ENCODE measurements around the gene PDE2A.
A peak's percentile ranks its signal among the peaks of the same experiment; 100 is the strongest.

Gene PDE2A

DNA sequence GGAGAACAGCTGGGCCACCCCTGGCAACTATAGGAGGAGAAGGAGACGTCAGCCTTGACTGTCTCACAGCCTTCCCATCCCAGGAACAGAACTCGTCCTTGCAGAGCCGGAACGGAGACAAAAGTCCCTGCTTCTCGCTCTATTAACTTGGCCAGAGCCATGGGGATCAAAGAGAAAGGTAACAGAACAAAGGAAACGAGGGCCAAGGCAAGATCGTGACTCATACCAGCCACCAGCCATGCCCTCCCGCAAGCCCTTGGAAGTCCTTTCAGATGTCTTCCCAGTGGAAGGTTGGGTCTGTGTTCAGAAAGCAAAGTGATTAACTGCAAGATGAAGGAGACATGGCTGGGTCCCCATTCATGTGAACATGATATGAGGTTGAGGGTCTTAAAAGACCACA, 64.7 kb downstream of the PDE2A start:
- no peak for DNase-seq (ENCODE audit: low read depth)
- H3K4me3 ChIP-seq (replicated peaks; ENCODE audit: low read depth, low read length) = no peak overlapping the region
- TF ChIP-seq, protein P1, sequence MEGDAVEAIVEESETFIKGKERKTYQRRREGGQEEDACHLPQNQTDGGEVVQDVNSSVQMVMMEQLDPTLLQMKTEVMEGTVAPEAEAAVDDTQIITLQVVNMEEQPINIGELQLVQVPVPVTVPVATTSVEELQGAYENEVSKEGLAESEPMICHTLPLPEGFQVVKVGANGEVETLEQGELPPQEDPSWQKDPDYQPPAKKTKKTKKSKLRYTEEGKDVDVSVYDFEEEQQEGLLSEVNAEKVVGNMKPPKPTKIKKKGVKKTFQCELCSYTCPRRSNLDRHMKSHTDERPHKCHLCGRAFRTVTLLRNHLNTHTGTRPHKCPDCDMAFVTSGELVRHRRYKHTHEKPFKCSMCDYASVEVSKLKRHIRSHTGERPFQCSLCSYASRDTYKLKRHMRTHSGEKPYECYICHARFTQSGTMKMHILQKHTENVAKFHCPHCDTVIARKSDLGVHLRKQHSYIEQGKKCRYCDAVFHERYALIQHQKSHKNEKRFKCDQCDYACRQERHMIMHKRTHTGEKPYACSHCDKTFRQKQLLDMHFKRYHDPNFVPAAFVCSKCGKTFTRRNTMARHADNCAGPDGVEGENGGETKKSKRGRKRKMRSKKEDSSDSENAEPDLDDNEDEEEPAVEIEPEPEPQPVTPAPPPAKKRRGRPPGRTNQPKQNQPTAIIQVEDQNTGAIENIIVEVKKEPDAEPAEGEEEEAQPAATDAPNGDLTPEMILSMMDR (IDR thresholded peaks at IDR 0.05; ENCODE audit: low read length, missing control alignments) = no peak

DNA sequence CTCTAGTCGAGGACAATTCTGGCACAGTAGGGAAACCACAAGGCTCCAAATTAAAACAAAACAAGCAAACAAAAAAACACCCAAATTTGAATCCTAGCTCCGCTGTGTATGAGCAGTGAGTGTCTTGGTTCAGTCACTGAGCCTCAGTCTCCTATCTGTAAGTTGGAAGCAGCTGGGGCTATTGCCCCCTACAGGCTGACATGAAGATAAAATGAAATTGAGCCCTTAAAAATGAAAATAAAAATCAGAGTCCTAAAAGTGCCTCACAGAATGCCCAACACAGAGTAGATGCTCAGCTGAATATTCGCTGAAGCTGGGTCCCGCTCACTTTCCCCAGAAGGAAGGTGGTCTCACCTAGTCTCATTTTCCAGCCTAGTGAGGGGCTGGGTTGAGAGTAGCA, 65.2 kb downstream of the PDE2A start:
- TF ChIP-seq, protein P1 (IDR thresholded peaks at IDR 0.05; ENCODE audit: low read length, missing control alignments) = peak; percentile 75
- DNase-seq (ENCODE audit: low read depth) = peak; percentile 49
- H3K4me3 ChIP-seq (replicated peaks; ENCODE audit: low read depth, low read length) = no peak overlapping the region

DNA sequence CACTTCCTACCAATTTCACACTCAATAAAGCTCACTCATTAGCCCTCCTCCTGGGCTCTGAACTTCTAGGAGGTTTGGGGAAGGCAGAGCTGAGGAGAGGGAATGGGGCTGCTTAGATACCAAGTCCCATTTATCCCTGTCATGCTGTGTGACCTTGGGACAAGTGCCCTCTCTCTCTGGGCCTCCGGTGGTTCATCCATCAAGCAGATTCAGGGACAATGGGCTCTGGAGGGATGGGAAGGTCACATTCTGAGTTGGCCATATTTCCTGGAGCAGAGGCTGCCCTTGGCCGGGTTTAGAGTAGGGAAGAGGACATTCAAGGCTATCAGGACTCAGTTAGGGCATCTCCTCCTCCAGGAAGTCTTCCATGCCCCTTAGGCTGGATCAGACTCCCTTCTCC, 66.7 kb downstream of the PDE2A start:
- no peak overlapping the region for H3K4me3 ChIP-seq (replicated peaks; ENCODE audit: low read depth, low read length)
- TF ChIP-seq, protein P1 (IDR thresholded peaks at IDR 0.05; ENCODE audit: low read length, missing control alignments) = no peak
- no peak for DNase-seq (ENCODE audit: low read depth)

DNA sequence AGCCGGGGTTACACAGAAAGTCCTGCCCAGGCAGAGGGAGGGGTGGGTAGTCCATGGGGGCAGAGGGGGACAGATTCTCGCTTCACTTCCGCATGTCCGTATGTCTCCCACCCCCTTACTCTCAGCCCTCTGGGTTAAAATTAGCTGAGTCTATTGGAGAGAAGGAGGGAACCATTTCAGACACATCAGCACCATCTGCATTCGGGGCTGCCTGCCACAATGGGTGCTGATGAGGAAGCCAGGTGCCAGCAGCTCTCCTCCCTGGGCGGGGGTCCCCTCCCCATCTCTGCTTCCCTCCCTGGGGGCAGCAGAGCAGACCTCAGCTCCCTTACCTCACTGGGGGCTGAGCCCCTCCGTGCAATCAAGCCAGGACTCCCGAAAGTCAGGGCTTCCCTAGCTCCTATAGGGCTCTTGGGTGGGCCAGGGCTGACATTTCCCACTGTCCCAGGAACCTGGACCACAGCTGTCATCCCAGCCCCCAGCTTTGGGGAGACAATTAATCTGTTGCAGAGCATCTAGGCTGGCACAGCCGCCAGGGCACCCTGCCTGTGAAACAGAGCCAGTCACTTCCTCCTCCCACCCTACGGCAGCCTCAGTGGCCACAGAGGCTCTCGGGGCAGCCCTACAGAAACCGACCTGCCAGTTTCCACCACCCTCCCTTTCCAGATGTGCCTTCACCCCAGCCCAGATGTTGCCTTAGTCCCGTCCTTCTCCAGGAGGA, 67.3 kb downstream of the PDE2A start:
- H3K4me3 ChIP-seq (replicated peaks; ENCODE audit: low read depth, low read length) = no peak overlapping the region
- TF ChIP-seq, protein P1 (IDR thresholded peaks at IDR 0.05; ENCODE audit: low read length, missing control alignments) = no peak
- no peak for DNase-seq (ENCODE audit: low read depth)

DNA sequence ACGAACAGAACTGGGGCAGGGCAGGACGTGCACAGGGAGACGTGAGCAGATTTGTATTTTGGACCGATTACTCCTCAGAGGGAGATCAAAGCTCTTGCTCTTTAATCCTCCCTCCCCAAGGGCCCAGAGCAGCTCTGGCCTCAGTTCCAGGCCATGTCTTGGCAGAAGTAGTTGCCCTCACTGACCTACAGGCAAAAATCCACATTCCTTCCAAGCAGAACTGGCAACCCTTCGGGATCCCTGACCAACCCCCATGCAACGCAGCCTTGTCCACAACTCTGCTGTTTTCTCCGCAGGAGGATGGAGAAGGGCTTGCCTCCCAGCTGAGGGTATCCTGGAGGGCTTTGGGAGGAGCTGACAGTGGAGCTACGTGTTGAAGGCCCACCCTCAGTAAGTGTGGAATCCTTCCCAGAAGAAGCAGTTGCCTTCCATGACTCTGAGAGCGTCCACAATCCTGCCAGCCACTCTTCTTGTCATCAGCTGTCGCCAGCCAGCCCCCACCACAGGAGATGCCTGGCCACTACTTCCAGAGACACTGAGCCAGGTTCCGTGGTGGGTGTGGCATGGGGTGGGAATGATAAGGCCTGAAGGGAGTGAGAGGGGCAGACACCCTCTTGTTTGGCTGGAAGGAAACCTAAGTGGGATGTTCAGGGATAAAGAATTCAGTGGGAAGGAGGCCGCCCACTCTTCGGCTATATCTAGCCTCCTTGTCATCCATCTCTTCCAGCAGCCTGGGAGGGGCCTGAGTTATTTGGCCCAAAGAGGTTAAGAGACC, 68.1 kb downstream of the PDE2A start:
- H3K4me3 ChIP-seq (replicated peaks; ENCODE audit: low read depth, low read length) = no peak overlapping the region
- no peak for DNase-seq (ENCODE audit: low read depth)
- TF ChIP-seq, protein P1 (IDR thresholded peaks at IDR 0.05; ENCODE audit: low read length, missing control alignments) = no peak

DNA sequence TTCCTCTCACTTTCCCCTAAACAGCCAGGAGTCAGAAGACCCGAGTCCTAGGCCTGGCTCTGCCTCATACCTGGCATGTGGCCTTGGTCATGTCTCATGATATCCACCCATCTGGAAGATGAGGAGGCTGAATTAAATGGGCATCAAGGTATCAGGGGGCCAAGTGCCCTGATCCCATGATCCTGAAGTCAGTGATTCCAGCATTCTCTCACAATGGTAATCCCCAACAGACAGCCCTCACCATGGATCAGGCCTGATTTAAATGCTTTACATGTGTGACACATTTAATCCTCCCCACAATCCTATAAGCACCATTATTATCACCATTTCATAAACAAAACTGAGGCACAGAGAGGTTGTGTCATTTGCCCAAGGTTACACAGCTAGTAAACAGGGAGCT, 70.0 kb downstream of the PDE2A start:
- TF ChIP-seq, protein P1 (IDR thresholded peaks at IDR 0.05; ENCODE audit: low read length, missing control alignments) = no peak
- H3K4me3 ChIP-seq (replicated peaks; ENCODE audit: low read depth, low read length) = no peak overlapping the region

More for the DNA sequence above, 70.0 kb downstream of the PDE2A start:
- DNase-seq (ENCODE audit: low read depth) = no peak

All from fibroblast of pulmonary artery (primary cell).